ENCODE results near the gene TEX10. TPM values are rescaled to one million over a fixed set of nuclear protein-coding genes. Genes with fewer than 3 reads are reported as not detected.

The TEX10 gene
- total RNA-seq, 1 donor from 2014 or later, result 28.7 TPM

DNA sequence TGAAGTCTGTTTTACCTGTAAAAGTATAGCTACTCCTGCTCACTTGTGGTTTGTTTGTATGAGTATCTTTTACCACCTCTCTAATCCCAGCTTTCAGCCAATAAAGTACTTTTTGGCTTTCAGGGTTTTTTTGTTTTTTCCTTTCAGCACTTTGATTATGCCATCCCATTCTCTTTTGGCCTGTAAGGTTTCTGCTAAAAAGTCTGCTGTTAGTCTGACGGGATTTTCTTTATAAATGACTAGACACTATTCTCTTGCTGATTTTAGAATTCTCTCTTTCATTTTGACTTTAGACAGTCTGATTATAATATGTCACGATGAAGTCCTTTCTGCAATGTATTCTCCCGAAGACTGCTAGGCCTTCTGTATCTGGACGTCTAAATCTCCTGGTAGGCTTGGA lies 37.2 kb downstream of the TEX10 start:
- H3K27ac Mint-ChIP-seq, result no peak overlapping the region
- no peak for DNase-seq
- peaks cover 79% of the 10 kb centered on the region for H3K36me3 Mint-ChIP-seq (ENCODE audit: low read depth)
- POLR2A ChIA-PET, result no interaction called here
- intact Hi-C loops (cut with micrococcal nuclease), result no loop called here
- no peaks in the 10 kb centered on the region for H3K4me1 Mint-ChIP-seq
- H3K9me3 Mint-ChIP-seq, result no peaks in the 10 kb centered on the region
- TF ChIP-seq, protein P1, sequence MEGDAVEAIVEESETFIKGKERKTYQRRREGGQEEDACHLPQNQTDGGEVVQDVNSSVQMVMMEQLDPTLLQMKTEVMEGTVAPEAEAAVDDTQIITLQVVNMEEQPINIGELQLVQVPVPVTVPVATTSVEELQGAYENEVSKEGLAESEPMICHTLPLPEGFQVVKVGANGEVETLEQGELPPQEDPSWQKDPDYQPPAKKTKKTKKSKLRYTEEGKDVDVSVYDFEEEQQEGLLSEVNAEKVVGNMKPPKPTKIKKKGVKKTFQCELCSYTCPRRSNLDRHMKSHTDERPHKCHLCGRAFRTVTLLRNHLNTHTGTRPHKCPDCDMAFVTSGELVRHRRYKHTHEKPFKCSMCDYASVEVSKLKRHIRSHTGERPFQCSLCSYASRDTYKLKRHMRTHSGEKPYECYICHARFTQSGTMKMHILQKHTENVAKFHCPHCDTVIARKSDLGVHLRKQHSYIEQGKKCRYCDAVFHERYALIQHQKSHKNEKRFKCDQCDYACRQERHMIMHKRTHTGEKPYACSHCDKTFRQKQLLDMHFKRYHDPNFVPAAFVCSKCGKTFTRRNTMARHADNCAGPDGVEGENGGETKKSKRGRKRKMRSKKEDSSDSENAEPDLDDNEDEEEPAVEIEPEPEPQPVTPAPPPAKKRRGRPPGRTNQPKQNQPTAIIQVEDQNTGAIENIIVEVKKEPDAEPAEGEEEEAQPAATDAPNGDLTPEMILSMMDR (IDR thresholded peaks at IDR 0.05), result no peak
- CTCF ChIA-PET, result interaction anchor here (2.1 kb wide), 1 partner anchor 9 kb away, joined by 9 read pairs; no protein-coding TSS in a partner anchor
- no peak for ATAC-seq (ENCODE audit: low read depth)
- H3K27me3 Mint-ChIP-seq, result no peaks in the 10 kb centered on the region
- H3K4me3 Mint-ChIP-seq, result no peak overlapping the region

DNA sequence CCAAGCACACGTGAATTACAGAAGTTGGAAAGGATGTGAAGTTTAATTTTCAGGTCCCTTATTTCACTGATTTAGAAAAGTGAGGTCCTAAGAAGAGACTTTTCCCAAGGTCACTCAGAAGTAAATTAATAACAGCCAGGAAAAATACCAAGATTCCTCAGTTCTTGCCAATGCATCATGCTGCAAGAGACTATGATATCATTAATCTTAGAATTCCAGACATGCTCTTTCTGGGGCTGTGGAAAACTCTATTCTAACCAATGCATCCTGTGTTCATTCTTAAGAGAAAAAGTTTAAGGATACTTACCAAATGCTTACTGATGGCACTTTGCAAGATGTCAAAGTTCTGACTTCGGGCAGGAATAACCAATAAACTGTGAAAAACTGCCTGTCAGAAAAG lies 42.8 kb downstream of the TEX10 start:
- intact Hi-C loops (cut with micrococcal nuclease), result no loop called here
- POLR2A ChIA-PET, result no interaction called here
- Mint-ChIP-seq H3K27me3 (no peaks in the 10 kb centered on the region), H3K27ac (no peak overlapping the region), H3K4me3 (no peak overlapping the region), H3K36me3 (ENCODE audit: low read depth) (peaks cover 85% of the 10 kb centered on the region), H3K4me1 (no peaks in the 10 kb centered on the region), H3K9me3 (no peaks in the 10 kb centered on the region)
- CTCF ChIA-PET, result no interaction called here
- DNase-seq, result no peak
- no peak for ATAC-seq (ENCODE audit: low read depth)
- TF ChIP-seq, protein P1 (IDR thresholded peaks at IDR 0.05), result no peak

DNA sequence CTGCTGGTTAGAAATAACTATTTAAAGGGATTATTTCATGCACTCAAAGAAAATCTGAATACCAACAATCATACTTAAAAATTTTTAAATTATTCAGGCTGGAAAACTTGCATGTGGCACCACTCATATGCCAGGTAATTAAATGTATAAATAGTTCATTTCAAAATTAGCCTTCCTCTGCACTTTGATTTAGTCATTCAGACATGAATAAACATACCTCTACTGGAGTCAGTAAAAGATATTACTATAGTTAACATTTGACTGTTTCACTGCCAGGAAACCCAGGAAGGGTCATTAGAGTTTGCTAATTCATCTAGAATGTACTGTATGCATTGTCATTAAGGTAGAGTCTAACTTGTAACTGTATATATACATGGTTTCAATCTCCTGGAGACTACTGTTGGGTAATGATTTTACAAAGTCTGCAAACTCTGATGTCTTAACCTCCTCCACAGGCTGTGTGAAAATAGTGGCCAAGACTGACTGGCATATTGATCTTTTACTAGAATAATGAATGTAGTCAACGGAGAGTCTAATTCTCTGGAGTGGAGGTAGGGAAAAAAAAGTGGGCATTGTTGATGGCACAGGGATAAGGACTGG lies 43.7 kb downstream of the TEX10 start:
- H3K27me3 Mint-ChIP-seq, result no peaks in the 10 kb centered on the region
- no peak overlapping the region for H3K4me3 Mint-ChIP-seq
- ATAC-seq (ENCODE audit: low read depth) (no peak), DNase-seq (no peak)
- no peaks in the 10 kb centered on the region for H3K4me1 Mint-ChIP-seq
- H3K9me3 Mint-ChIP-seq, result no peaks in the 10 kb centered on the region
- TF ChIP-seq, protein P1 (IDR thresholded peaks at IDR 0.05), result no peak
- no peak overlapping the region for H3K27ac Mint-ChIP-seq
- ChIA-PET CTCF (interaction anchor here (0.6 kb wide), 1 partner anchor 16 kb away, joined by 4 read pairs; no protein-coding TSS in a partner anchor), POLR2A (no interaction called here)
- intact Hi-C loops (cut with micrococcal nuclease), result no loop called here
- peaks cover 85% of the 10 kb centered on the region for H3K36me3 Mint-ChIP-seq (ENCODE audit: low read depth)

DNA sequence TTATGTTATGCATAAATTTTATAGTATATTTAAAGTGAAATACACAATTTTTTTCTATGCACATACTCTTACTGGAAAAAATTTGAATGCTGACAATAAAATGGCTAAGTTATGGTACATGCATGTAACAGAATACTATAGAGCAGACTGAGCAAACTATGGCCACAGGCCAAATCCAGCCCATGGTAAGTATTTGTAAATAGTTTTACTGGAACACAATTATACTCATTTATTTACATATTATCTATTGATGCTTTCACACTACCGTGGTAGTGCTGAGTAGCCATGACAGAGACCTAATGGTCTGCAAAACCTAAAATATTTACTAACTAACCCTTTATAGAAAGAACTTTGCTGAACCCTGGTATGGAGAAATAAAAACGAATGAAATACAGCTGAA lies 45.7 kb downstream of the TEX10 start:
- no peak for DNase-seq
- ChIA-PET CTCF (no interaction called here), POLR2A (no interaction called here)
- no peaks in the 10 kb centered on the region for H3K4me1 Mint-ChIP-seq
- TF ChIP-seq, protein P1 (IDR thresholded peaks at IDR 0.05), result no peak
- no peak for ATAC-seq (ENCODE audit: low read depth)
- H3K9me3 Mint-ChIP-seq, result no peaks in the 10 kb centered on the region
- H3K27me3 Mint-ChIP-seq, result no peaks in the 10 kb centered on the region
- intact Hi-C loops (cut with micrococcal nuclease), result no loop called here
- H3K36me3 Mint-ChIP-seq (ENCODE audit: low read depth), result peaks cover 93% of the 10 kb centered on the region
- no peak overlapping the region for H3K4me3 Mint-ChIP-seq
- H3K27ac Mint-ChIP-seq, result no peak overlapping the region

DNA sequence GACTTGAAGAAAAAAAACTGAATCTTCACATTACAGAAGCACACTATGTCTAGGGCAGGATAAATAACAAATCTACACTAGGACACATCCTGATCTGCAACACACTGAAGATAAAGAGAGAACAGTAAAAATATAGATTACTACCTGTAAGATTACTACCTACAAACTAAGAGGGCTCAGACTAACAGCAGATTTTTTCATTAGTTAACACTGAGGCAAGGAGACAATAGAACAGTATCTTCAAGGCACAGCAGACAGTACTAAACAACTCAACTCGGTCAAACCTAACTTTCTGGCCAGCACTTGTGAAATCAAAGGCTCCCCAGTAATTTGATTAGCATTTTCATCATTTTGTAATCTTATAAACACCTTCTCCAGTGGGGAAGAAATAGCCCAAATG lies 46.5 kb downstream of the TEX10 start:
- H3K27ac Mint-ChIP-seq, result no peak overlapping the region

More for the DNA sequence above, 46.5 kb downstream of the TEX10 start:
- Mint-ChIP-seq H3K4me1 (no peaks in the 10 kb centered on the region), H3K9me3 (no peaks in the 10 kb centered on the region), H3K27me3 (no peaks in the 10 kb centered on the region), H3K36me3 (ENCODE audit: low read depth) (peaks cover 93% of the 10 kb centered on the region), H3K4me3 (no peak overlapping the region)
- ChIA-PET CTCF (interaction anchor here (0.9 kb wide), 1 partner anchor 18 kb away, joined by 3 read pairs; no protein-coding TSS in a partner anchor), POLR2A (no interaction called here)
- DNase-seq (no peak), ATAC-seq (ENCODE audit: low read depth) (no peak)
- intact Hi-C loops (cut with micrococcal nuclease), result no loop called here
- TF ChIP-seq, protein P1 (IDR thresholded peaks at IDR 0.05), result no peak
